ENCODE data around the gene TRIM72. TPM values are rescaled to one million over a fixed set of nuclear protein-coding genes. Genes with fewer than 3 reads are reported as not detected.
"Not testable (repeated sequence)": the region's sequence is repeated elsewhere in the genome, so short reads cannot be mapped to it uniquely, and the experiment has no call there.

Gene TRIM72, protein sequence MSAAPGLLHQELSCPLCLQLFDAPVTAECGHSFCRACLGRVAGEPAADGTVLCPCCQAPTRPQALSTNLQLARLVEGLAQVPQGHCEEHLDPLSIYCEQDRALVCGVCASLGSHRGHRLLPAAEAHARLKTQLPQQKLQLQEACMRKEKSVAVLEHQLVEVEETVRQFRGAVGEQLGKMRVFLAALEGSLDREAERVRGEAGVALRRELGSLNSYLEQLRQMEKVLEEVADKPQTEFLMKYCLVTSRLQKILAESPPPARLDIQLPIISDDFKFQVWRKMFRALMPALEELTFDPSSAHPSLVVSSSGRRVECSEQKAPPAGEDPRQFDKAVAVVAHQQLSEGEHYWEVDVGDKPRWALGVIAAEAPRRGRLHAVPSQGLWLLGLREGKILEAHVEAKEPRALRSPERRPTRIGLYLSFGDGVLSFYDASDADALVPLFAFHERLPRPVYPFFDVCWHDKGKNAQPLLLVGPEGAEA
- total RNA-seq (0.21 and 0.51 TPM in 2 replicates), polyA plus RNA-seq (not detected in 2 replicates)

DNA sequence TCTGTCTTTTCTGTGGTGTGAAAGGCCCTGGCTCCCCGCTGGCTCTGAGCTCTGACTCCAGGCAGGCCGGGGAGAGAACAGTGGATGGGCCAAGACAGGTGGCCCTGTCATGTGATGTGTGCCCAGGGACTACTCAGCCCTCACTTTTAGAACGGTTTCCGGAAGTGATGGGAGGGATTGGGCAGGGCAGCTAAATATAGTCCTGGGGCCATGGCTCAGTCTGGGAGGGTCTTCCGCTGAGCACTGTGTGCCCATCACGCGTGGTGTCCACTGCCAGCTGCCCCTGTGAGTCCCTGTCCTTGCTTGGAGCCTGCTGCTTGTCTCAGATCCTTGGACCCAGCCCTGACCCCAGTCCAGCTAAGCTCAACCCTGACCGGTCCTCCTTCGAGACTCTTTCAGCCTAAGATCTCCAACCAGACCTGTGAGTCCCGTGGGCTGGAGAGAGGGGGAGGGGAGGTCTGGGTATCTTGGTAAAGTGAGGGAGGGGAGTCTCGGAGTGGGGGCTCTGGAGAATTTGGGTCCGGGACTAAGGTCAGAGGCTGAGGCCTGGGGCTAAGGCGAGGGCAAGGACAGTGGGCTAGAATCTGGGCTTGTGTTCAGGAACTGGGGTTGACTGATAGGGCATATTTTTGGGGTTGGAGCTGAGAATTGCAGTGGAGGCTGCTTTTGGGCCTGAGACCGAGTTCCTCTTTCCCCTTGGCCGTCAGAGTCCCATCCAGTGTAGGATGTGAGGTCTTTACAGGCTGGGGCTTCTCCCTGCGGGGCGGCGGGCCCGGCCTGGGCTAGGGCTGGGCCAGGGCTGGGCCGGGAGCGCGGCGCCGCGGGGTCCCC is at the start of gene TRIM72:
Gene TRIM72 (plus strand): TSS at position 243 of the 831 bp plus-strand sequence. CDS start 620 bp downstream, outside the sequence.
- no peak within 1 kb of the TSS for H3K27ac ChIP-seq
- H3K4me3 ChIP-seq, result peak within 1 kb of the TSS; percentile 40
- no peaks in the 10 kb centered on the region for H3K36me3 ChIP-seq
- no peak for DNase-seq (ENCODE audit: low read depth in 1 of 2, low spot score in 1 of 2)
- H3K9me3 ChIP-seq (ENCODE audit: low read depth), result no peaks in the 10 kb centered on the region
- no peaks in the 10 kb centered on the region for H3K4me1 ChIP-seq (ENCODE audit: low read depth)
- TF ChIP-seq, protein P1, sequence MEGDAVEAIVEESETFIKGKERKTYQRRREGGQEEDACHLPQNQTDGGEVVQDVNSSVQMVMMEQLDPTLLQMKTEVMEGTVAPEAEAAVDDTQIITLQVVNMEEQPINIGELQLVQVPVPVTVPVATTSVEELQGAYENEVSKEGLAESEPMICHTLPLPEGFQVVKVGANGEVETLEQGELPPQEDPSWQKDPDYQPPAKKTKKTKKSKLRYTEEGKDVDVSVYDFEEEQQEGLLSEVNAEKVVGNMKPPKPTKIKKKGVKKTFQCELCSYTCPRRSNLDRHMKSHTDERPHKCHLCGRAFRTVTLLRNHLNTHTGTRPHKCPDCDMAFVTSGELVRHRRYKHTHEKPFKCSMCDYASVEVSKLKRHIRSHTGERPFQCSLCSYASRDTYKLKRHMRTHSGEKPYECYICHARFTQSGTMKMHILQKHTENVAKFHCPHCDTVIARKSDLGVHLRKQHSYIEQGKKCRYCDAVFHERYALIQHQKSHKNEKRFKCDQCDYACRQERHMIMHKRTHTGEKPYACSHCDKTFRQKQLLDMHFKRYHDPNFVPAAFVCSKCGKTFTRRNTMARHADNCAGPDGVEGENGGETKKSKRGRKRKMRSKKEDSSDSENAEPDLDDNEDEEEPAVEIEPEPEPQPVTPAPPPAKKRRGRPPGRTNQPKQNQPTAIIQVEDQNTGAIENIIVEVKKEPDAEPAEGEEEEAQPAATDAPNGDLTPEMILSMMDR (IDR thresholded peaks at IDR 0.05; ENCODE audit: low read depth, low read length), result no peak
- H3K27me3 ChIP-seq, result peaks cover 62% of the 10 kb centered on the region

GRCh38 chr16:31167315-31167714 is 46.6 kb upstream of the TRIM72 start:
- Histone ChIP-seq H3K27ac (no peak overlapping the region), H3K4me1 (ENCODE audit: low read depth) (peaks cover 6% of the 10 kb centered on the region), H3K27me3 (no peaks in the 10 kb centered on the region), H3K36me3 (no peaks in the 10 kb centered on the region), H3K9me3 (ENCODE audit: low read depth) (no peaks in the 10 kb centered on the region), H3K4me3 (no peak overlapping the region)
- TF ChIP-seq, protein P1 (IDR thresholded peaks at IDR 0.05; ENCODE audit: low read depth, low read length), result no peak
- DNase-seq (ENCODE audit: low read depth in 1 of 2, low spot score in 1 of 2), result no peak

- Histone ChIP-seq H3K4me1 (ENCODE audit: low read depth) (peaks cover 6% of the 10 kb centered on the region), H3K9me3 (ENCODE audit: low read depth) (no peaks in the 10 kb centered on the region), H3K4me3 (no peak overlapping the region), H3K27me3 (no peaks in the 10 kb centered on the region), H3K27ac (no peak overlapping the region), H3K36me3 (no peaks in the 10 kb centered on the region)
- TF ChIP-seq, protein P1 (IDR thresholded peaks at IDR 0.05; ENCODE audit: low read depth, low read length), result no peak
- DNase-seq (ENCODE audit: low read depth in 1 of 2, low spot score in 1 of 2), result no peak
These were observed 45.1 kb upstream of the TRIM72 start for GRCh38 chr16:31168848-31169247.

- DNase-seq (ENCODE audit: low read depth in 1 of 2, low spot score in 1 of 2); H3K4me1 ChIP-seq (ENCODE audit: low read depth); H3K4me3 ChIP-seq; H3K9me3 ChIP-seq (ENCODE audit: low read depth); H3K27me3 ChIP-seq; H3K36me3 ChIP-seq: not testable (repeated sequence)
- H3K27ac ChIP-seq, result peak overlapping the region; percentile 82
These were observed 43.9 kb upstream of the TRIM72 start for GRCh38 chr16:31170048-31170447.

- H3K36me3 ChIP-seq, result no peaks in the 10 kb centered on the region
- TF ChIP-seq, protein P1 (IDR thresholded peaks at IDR 0.05; ENCODE audit: low read depth, low read length), result no peak
- DNase-seq (ENCODE audit: low read depth in 1 of 2, low spot score in 1 of 2), result no peak
These were observed 36.8 kb upstream of the TRIM72 start for GRCh38 chr16:31177136-31177535.

More at GRCh38 chr16:31177136-31177535, 36.8 kb upstream of the TRIM72 start:
- peaks cover 9% of the 10 kb centered on the region for H3K4me1 ChIP-seq (ENCODE audit: low read depth)
- H3K27me3 ChIP-seq, result no peaks in the 10 kb centered on the region
- H3K9me3 ChIP-seq (ENCODE audit: low read depth), result no peaks in the 10 kb centered on the region
- no peak overlapping the region for H3K27ac ChIP-seq
- no peak overlapping the region for H3K4me3 ChIP-seq
